Measurements from ENCODE around the gene TNIP3.

The TNIP3 gene

DNA sequence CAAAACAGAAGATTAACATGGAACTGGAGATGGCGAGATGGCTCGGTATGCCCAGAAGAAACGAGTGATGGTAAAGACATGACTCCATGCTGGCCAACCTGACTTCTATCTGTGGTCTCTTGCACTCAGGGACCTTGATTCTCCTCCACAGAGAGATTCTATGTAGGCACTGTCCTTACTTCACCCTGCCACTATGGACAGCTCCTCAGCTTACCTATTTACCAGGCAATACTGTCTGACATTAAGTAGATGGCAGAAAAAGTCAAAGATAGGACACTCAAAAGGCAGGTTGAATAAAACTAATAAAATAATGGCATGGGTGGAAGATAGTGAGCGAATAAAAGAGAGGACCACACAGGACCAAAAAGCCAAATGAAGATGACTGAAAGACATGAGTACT is 56.6 kb downstream of the TNIP3 start:
- Mint-ChIP-seq H3K9me3 (no peaks in the 10 kb centered on the region), H3K27me3 (peaks cover 42% of the 10 kb centered on the region), H3K4me3 (no peak overlapping the region), H3K36me3 (ENCODE audit: low read depth) (no peaks in the 10 kb centered on the region), H3K4me1 (ENCODE audit: low read depth) (no peaks in the 10 kb centered on the region), H3K27ac (no peak overlapping the region)
- intact Hi-C loops (cut with micrococcal nuclease): no loop called here

DNA sequence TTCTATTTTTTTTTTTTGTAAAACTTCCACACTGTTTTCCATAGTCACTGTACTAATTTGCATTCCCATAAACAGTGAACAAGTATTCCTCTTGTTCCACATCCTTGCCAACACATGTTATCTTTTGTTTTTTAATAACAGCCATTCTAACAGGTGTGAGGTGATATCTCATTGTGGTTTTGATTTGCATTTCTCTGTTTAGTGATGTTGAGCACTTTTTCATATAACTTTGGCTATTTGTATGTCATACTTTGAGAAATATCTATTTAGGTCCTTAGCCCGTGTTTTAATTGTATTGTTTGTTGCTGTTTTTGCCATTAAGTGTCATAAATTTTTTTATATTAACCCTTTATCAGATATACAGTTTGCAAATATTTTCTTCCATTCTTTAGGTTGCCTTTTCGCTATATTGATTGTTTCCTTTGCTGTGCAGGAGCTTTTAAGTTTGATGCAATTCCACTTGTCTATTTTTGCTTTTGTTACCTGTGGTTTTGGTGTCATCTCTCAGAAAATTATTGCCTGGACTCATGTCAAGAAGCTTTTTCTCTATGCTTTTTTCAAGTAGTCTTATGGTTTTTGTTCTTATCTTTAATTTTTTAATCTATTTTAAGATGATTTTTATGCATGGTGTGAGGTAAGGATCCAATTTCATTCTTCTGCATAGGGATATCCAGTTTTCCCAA is 63.9 kb downstream of the TNIP3 start:
- Mint-ChIP-seq H3K4me3 (no peak overlapping the region), H3K36me3 (ENCODE audit: low read depth) (no peaks in the 10 kb centered on the region), H3K27me3 (peaks cover 16% of the 10 kb centered on the region), H3K9me3 (no peaks in the 10 kb centered on the region), H3K4me1 (ENCODE audit: low read depth) (no peaks in the 10 kb centered on the region), H3K27ac (no peak overlapping the region)
- intact Hi-C loops (cut with micrococcal nuclease): no loop called here

DNA sequence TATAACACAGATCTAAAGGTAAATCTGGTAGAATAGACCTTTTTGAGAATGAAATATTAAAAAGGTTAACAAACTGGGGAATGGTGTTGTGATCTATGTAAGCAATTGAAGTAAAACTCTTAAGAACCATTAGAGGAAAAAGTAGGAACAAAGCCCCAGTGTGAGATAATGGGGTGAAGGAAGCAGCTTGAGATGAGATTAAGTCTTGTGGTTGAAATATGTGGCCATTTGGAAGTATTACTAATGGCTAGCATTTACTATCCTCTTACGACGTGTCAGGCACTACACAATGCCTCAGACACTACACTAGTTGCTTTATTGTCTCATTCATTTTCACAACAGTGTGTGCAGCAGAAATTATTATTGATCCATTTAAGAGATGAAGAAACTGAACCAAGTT is 65.9 kb downstream of the TNIP3 start:
- intact Hi-C loops (cut with micrococcal nuclease): loop anchor here (5.0 kb wide), 2 partner anchors 376 to 1026 kb away; no protein-coding TSS in a partner anchor
- H3K9me3 Mint-ChIP-seq: no peaks in the 10 kb centered on the region
- H3K4me1 Mint-ChIP-seq (ENCODE audit: low read depth): no peaks in the 10 kb centered on the region
- no peaks in the 10 kb centered on the region for H3K36me3 Mint-ChIP-seq (ENCODE audit: low read depth)
- no peak overlapping the region for H3K4me3 Mint-ChIP-seq
- H3K27ac Mint-ChIP-seq: no peak overlapping the region
- peaks cover 8% of the 10 kb centered on the region for H3K27me3 Mint-ChIP-seq

DNA sequence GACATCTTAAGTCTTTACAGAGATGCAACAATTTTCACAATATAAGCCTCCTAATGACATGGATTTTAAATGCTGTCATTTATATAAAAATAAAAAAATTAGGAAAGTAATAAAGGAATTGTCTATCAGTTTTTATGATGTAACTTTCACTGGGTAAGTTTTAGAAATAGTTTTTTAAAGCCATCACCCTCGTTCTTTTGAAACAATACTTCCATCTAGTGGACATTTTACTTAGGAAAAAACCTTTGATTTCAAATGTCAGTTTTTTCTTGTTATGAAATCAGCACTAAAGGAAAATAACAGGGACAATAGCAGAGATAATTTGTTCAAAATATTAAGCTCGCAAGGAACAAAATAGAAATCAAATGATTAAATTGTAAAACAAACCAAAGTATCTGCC is 67.5 kb downstream of the TNIP3 start:
- Mint-ChIP-seq H3K9me3 (no peaks in the 10 kb centered on the region), H3K4me3 (no peak overlapping the region), H3K27ac (no peak overlapping the region), H3K4me1 (ENCODE audit: low read depth) (no peaks in the 10 kb centered on the region), H3K36me3 (ENCODE audit: low read depth) (no peaks in the 10 kb centered on the region), H3K27me3 (peaks cover 2% of the 10 kb centered on the region)
- intact Hi-C loops (cut with micrococcal nuclease): loop anchor here (1.0 to 5.0 kb wide), 3 partner anchors 374 to 1024 kb away; no protein-coding TSS in a partner anchor

DNA sequence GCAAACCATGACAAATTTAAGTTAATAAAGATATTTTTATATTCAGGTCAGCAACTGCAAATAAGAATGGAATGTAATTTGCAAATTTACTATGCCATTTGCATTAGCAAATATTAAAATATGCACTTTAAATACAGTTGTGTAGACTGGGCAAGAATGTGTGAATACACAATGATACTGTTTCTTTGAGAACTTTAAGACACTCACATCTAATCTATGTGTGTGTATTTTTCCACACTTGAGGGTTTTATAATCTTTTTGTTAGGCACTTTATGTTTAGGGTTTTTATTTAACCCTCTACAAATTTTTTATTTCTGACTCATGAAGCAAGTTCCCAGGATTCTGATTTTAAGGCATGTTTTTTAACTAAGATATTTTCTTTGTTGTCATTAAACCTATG is 67.9 kb downstream of the TNIP3 start:
- Mint-ChIP-seq H3K36me3 (ENCODE audit: low read depth) (no peaks in the 10 kb centered on the region), H3K27me3 (no peaks in the 10 kb centered on the region), H3K9me3 (no peaks in the 10 kb centered on the region), H3K27ac (no peak overlapping the region), H3K4me1 (ENCODE audit: low read depth) (no peaks in the 10 kb centered on the region), H3K4me3 (no peak overlapping the region)
- intact Hi-C loops (cut with micrococcal nuclease): loop anchor here (1.0 to 5.0 kb wide), 3 partner anchors 374 to 1024 kb away; no protein-coding TSS in a partner anchor

DNA sequence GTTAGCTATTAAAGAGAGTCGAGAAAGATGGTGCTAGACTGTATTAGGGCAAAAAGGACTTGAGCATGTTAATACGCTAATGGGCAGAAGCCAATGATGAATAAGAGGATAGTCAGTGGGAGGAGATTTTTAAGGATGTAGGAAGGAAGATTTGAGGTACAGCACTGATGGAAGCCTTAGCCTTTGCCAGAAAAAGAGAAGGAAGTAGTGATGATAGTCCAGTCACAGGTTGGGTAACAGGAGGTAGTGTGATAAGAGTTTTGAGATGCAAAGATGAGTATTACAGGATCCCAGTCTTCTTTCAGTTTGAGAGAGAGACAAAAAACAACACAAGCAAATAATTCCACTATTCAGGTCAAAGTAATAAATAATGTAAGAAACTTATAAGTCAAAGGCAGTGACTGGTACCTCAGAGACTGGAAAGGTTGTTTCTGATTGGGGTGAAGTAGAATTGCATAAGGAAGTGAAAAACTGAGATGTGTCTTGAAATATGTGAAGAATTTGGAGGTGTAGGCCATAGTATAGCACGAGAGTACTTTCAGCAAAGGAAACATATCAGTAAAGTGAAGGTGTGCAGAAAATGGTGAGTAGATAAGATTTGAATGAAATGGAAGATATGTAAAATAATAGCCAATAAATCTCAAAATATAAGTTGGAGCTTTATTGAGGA is 69.7 kb downstream of the TNIP3 start:
- Mint-ChIP-seq H3K4me3 (no peak overlapping the region), H3K4me1 (ENCODE audit: low read depth) (no peaks in the 10 kb centered on the region), H3K9me3 (no peaks in the 10 kb centered on the region), H3K27me3 (no peaks in the 10 kb centered on the region), H3K36me3 (ENCODE audit: low read depth) (no peaks in the 10 kb centered on the region), H3K27ac (no peak overlapping the region)
- intact Hi-C loops (cut with micrococcal nuclease): no loop called here

DNA sequence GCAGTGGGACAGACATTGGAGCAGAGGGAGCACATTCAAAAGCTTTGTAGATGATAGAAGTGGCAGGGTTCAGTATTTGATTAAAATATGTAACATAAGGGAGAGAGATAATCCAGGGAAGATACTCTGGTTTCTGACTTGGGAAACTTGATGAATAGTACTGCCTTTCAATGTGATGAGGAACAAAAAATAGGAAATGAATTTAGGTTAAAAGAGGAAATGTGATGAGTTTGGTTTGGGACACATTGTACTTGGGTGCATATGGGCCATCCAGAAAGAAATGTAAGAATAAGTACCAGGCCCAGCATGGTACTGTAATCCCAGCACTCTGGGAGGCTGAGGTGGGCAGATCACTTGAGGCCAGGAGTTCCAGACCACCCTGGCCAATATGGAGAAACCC is 70.9 kb downstream of the TNIP3 start:
- Mint-ChIP-seq H3K27me3 (peaks cover 1% of the 10 kb centered on the region), H3K4me1 (ENCODE audit: low read depth) (no peaks in the 10 kb centered on the region), H3K9me3 (no peaks in the 10 kb centered on the region), H3K4me3 (no peak overlapping the region), H3K36me3 (ENCODE audit: low read depth) (no peaks in the 10 kb centered on the region), H3K27ac (no peak overlapping the region)
- intact Hi-C loops (cut with micrococcal nuclease): no loop called here

DNA sequence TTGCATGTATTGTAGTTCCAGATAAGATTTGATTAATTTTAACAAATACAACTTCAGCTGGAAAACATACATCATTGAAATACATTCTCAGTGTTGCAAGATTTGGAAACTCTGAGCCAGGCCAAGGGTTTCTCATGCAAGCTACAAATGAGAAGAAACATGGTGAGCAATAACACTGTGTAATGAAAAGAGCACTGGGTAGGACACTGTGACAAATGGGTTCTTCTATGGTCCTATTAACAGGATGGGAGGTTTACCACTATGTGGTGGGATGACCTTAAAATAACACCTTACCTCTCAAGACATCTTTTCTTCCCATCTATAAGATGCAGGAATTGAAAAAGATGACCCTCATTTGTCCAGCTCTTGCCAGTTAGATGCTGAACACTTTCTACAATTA is 72.2 kb downstream of the TNIP3 start:
- Mint-ChIP-seq H3K4me1 (ENCODE audit: low read depth) (no peaks in the 10 kb centered on the region), H3K4me3 (no peak overlapping the region), H3K27ac (no peak overlapping the region), H3K27me3 (peaks cover 1% of the 10 kb centered on the region), H3K9me3 (no peaks in the 10 kb centered on the region), H3K36me3 (ENCODE audit: low read depth) (no peaks in the 10 kb centered on the region)
- intact Hi-C loops (cut with micrococcal nuclease): no loop called here

DNA sequence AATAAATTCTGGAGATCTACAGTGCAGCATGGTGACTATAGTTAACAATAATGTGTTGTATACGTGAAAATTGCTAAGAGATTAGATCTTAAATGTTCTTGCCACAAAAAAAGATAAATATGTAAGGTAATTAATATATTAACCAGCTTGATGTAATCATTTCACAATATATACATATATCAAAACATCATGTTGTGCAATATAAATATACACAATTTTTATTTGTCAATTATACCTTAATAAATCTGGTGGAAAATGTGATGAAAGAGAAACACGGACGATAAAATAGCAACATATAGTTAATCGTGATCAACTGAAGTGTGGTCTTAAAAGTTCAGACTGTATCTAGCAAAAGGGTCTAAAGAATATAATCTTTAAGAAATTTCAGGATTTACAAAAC is 75.3 kb downstream of the TNIP3 start:
- Mint-ChIP-seq H3K36me3 (ENCODE audit: low read depth) (no peaks in the 10 kb centered on the region), H3K9me3 (no peaks in the 10 kb centered on the region), H3K27me3 (peaks cover 1% of the 10 kb centered on the region), H3K27ac (no peak overlapping the region), H3K4me1 (ENCODE audit: low read depth) (no peaks in the 10 kb centered on the region), H3K4me3 (no peak overlapping the region)
- intact Hi-C loops (cut with micrococcal nuclease): no loop called here

Measured in dendritic cell treated with granulocyte-macrophage colony-stimulating factor and Interleukin-4, amounts not matched to agents 40 ng/mL and 50 ng/mL, for 4 days (primary cell).